Left ventricle myocardium inferior (tissue), 1 donor: Measurements from ENCODE around the gene PIP4K2C. TPM values are rescaled to one million over a fixed set of nuclear protein-coding genes. Genes with fewer than 3 reads are reported as not detected.
"Not testable (repeated sequence)": the region's sequence is repeated elsewhere in the genome, so short reads cannot be mapped to it uniquely, and the experiment has no call there.

Source experiments
- DNase-seq: peaks from one replicate; pipeline ENCODE4 v3.0.0-alpha.2; 2020
- H3K27ac ChIP-seq: fragments of 200-600 bp; replicated peaks from 2 replicates; pipeline ENCODE4 v1.8.0; 2021
- H3K27me3 ChIP-seq: fragments of 200-600 bp; 2 replicates; pipeline ENCODE4 v1.8.0; 2021; ENCODE audit warnings: low read depth
- H3K36me3 ChIP-seq: fragments of 200-600 bp; 2 replicates; pipeline ENCODE4 v1.8.0; 2021
- H3K4me1 ChIP-seq: fragments of 200-600 bp; 2 replicates; pipeline ENCODE4 v1.8.0; 2021
- H3K4me3 ChIP-seq: fragments of 200-600 bp; 2 replicates; pipeline ENCODE4 v1.8.0; 2021; ENCODE audit warnings: mild to moderate bottlenecking, moderate library complexity
- H3K9me3 ChIP-seq: fragments of 200-600 bp; replicated peaks from 2 replicates; pipeline ENCODE4 v1.8.0; 2021
- CTCF ChIP-seq: fragments of 200-600 bp; IDR thresholded peaks from 2 replicates; pipeline ENCODE4 v1.8.0; 2021; ENCODE audit warnings: antibody characterized with exemption, mild to moderate bottlenecking, borderline replicate concordance
- intact Hi-C: fragments of 100-400 bp; cut with micrococcal nuclease; formaldehyde crosslinking; loops from one replicate; pipeline ENCODE4 v1.11.0; 2022
- total RNA-seq: library from RNA; stranded (reverse); fragmentation: NEBNext Ultra II Directional; extraction: Animal tissue kit (Norgen Biotek cat#: 25700); gene quantifications from one replicate; pipeline ENCODE4 v1.2.1, GENCODE V29; 2021
- donor health status: DM: no; HTN: yes; CAD: no; lungs with severe emphysema.

The PIP4K2C gene
- total RNA-seq, 1 donor from 2014 or later = 12.3 TPM

DNA sequence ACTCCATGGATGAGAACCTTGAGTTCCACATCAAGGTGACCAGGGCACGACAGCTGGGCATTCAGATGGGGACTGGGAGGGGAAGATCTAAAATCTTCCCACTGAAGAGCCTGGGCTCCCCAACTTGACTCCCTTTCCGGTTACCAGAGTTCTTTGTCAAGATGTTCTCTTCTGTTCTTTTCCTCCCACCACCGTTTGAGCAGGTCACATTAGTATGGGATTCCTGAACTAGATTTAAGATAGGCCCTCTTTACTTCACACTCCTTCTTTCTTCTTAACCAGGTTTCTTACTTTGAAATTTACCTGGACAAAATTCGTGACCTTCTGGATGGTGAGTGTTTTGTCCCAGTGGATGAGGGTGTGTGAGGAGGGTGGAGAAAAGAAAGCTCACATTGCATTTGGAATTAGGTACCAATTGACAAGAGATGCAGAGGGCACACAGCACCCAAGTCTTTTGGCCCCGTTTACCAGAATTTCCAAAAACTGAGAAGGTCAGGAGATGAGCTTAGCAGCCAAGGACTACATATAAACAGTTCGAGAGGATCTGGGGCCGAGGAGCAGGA lies 26.7 kb upstream of the PIP4K2C start:
- H3K36me3 ChIP-seq = no peaks in the 10 kb centered on the region
- intact Hi-C loops = no loop called here
- no peaks in the 10 kb centered on the region for H3K9me3 ChIP-seq
- no peak overlapping the region for H3K27ac ChIP-seq
- no peaks in the 10 kb centered on the region for H3K4me1 ChIP-seq
- H3K4me3 ChIP-seq = no peak overlapping the region
- no peak for DNase-seq
- H3K27me3 ChIP-seq = peaks cover 80% of the 10 kb centered on the region
- TF ChIP-seq CTCF = no peak

DNA sequence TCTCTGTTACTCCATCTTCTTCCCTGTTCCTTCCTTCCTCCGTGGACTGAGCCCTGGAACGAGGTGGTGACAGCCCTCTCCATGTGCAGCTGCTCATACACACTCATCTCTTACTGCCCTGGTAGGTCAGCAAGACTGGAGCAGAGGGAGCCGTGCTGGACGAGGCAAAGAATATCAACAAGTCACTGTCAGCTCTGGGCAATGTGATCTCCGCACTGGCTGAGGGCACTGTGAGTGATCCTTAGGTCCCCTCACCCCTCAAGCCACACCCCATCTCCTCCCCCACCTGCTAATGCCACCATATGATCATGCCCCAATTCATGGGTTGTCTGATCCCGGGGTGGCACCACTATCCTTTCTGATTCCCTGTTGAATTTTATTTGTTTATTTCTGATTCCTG lies 22.2 kb upstream of the PIP4K2C start:
- intact Hi-C loops = no loop called here
- Histone ChIP-seq H3K27ac (no peak overlapping the region), H3K4me1 (no peaks in the 10 kb centered on the region), H3K36me3 (no peaks in the 10 kb centered on the region), H3K4me3 (no peak overlapping the region), H3K9me3 (no peaks in the 10 kb centered on the region), H3K27me3 (peaks cover 90% of the 10 kb centered on the region)
- no peak for TF ChIP-seq CTCF
- no peak for DNase-seq

DNA sequence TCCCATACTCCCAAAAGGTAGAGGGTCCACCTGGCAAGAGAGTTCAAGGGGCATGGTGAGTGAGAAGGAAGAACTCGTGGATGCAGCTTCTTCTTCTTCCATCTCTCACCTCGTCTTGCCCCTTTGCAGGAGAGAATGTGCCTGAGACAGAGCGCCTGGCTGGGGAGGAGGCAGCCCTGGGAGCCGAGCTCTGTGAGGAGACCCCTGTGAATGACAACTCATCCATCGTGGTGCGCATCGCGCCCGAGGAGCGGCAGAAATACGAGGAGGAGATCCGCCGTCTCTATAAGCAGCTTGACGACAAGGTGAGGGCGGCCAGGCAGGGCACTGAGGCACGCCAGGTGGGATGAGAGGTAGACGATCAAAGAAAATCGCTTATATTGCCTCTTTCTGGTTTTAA lies 21.1 kb upstream of the PIP4K2C start:
- no peak for DNase-seq
- H3K27me3 ChIP-seq = peaks cover 83% of the 10 kb centered on the region
- no peak overlapping the region for H3K4me3 ChIP-seq
- no peaks in the 10 kb centered on the region for H3K4me1 ChIP-seq
- no peak for TF ChIP-seq CTCF
- no peak overlapping the region for H3K27ac ChIP-seq
- H3K36me3 ChIP-seq = no peaks in the 10 kb centered on the region
- H3K9me3 ChIP-seq = no peaks in the 10 kb centered on the region
- intact Hi-C loops = no loop called here

DNA sequence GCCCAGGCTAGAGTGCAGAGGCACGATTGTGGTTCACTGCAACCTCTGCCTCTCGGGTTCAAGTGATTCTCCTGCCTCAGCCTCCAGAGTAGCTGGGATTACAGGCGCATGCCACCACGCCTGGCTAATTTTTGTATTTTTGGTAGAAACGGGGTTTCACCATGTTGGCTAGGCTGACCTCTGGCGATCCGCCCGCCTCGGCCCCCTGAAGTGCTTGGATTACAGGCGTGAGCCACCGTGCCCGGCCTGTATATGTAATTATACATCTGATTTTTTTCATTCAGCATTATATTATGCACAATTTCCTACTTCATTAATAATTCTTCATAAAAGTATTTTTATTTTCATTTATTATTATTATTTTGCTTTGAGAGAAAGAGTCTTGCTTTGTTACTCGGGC lies 20.6 kb upstream of the PIP4K2C start:
- H3K27ac ChIP-seq, intact Hi-C loops, DNase-seq, H3K9me3 ChIP-seq, H3K36me3 ChIP-seq, H3K4me3 ChIP-seq, H3K4me1 ChIP-seq: not testable (repeated sequence)
- peaks cover 83% of the 10 kb centered on the region for H3K27me3 ChIP-seq

DNA sequence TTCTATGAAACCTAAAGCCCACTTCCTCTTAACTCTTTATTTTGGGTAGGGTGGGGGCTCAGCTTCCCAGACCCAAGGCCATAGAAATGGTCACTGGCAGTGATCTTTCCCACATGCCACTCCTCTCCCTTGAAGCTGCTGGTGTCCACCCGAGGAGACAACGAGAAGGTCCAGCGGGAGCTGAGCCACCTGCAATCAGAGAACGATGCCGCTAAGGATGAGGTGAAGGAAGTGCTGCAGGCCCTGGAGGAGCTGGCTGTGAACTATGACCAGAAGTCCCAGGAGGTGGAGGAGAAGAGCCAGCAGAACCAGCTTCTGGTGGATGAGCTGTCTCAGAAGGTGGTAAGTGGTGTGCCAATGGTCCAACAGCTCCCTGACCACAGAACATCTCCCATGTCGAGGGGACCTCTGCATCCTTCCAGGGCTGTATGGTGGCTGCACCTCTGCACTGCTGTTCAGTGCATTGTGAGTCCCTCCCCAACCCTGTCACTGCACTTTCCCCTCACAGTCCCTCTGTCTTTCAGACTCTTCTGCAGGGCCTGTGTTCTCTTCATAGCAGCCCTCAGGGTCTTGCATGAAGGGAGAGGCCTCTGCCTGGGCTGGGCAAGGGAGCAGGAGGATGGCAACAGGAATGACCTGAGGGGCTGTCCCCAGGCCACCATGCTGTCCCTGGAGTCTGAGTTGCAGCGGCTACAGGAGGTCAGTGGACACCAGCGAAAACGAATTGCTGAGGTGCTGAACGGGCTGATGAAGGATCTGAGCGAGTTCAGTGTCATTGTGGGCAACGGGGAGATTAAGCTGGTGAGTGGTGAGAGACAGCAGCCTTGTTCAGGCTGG lies 18.8 kb upstream of the PIP4K2C start:
- no peaks in the 10 kb centered on the region for H3K4me1 ChIP-seq
- intact Hi-C loops = no loop called here
- TF ChIP-seq CTCF = no peak
- no peaks in the 10 kb centered on the region for H3K36me3 ChIP-seq
- H3K4me3 ChIP-seq = no peak overlapping the region
- no peak overlapping the region for H3K27ac ChIP-seq
- H3K27me3 ChIP-seq = peaks cover 77% of the 10 kb centered on the region
- no peak for DNase-seq
- H3K9me3 ChIP-seq = no peaks in the 10 kb centered on the region

- TF ChIP-seq CTCF = no peak
- Histone ChIP-seq H3K36me3 (no peaks in the 10 kb centered on the region), H3K27ac (no peak overlapping the region), H3K4me1 (no peaks in the 10 kb centered on the region), H3K9me3 (no peaks in the 10 kb centered on the region), H3K4me3 (no peak overlapping the region), H3K27me3 (peaks cover 50% of the 10 kb centered on the region)
- intact Hi-C loops = no loop called here
- no peak for DNase-seq
Measured at GRCh38 chr12:57574795-57575194, 16.2 kb upstream of the PIP4K2C start.
